ENCODE results near the gene TDP1. TPM values are rescaled to one million over a fixed set of nuclear protein-coding genes. Genes with fewer than 3 reads are reported as not detected.

The TDP1 gene
- total RNA-seq, 1 donor from 2014 or later: 6.5 TPM

GRCh38 chr14:89926694-89927093 is 29.0 kb upstream of the TDP1 start:
- TF ChIP-seq CTCF (IDR thresholded peaks at IDR 0.05): no peak
- Histone ChIP-seq H3K4me3 (no peak overlapping the region), H3K27ac (no peak overlapping the region), H3K9me3 (no peaks in the 10 kb centered on the region), H3K27me3 (no peaks in the 10 kb centered on the region), H3K36me3 (no peaks in the 10 kb centered on the region), H3K4me1 (no peaks in the 10 kb centered on the region)
- ATAC-seq: no peak
- intact Hi-C loops (cut with DNase I): no loop called here
- no peak for DNase-seq

GRCh38 chr14:89927186-89927865 is 28.4 kb upstream of the TDP1 start:
- no peak for TF ChIP-seq CTCF (IDR thresholded peaks at IDR 0.05)
- H3K36me3 ChIP-seq: no peaks in the 10 kb centered on the region
- no peak overlapping the region for H3K4me3 ChIP-seq
- H3K9me3 ChIP-seq: no peaks in the 10 kb centered on the region
- DNase-seq (no peak), ATAC-seq (no peak)
- intact Hi-C loops (cut with DNase I): no loop called here
- H3K4me1 ChIP-seq: no peaks in the 10 kb centered on the region
- no peaks in the 10 kb centered on the region for H3K27me3 ChIP-seq
- no peak overlapping the region for H3K27ac ChIP-seq

GRCh38 chr14:89933002-89933401 is 22.7 kb upstream of the TDP1 start:
- H3K27me3 ChIP-seq: no peaks in the 10 kb centered on the region
- no peaks in the 10 kb centered on the region for H3K36me3 ChIP-seq
- no peaks in the 10 kb centered on the region for H3K9me3 ChIP-seq
- no peak for DNase-seq
- no peak overlapping the region for H3K27ac ChIP-seq
- intact Hi-C loops (cut with DNase I): no loop called here
- no peak for ATAC-seq
- no peak overlapping the region for H3K4me3 ChIP-seq
- H3K4me1 ChIP-seq: no peaks in the 10 kb centered on the region
- no peak for TF ChIP-seq CTCF (IDR thresholded peaks at IDR 0.05)

GRCh38 chr14:89936654-89937185 is 19.0 kb upstream of the TDP1 start:
- no peaks in the 10 kb centered on the region for H3K36me3 ChIP-seq
- intact Hi-C loops (cut with DNase I): no loop called here
- ATAC-seq (no peak), DNase-seq (no peak)
- no peaks in the 10 kb centered on the region for H3K27me3 ChIP-seq
- TF ChIP-seq CTCF (IDR thresholded peaks at IDR 0.05): no peak
- H3K27ac ChIP-seq: no peak overlapping the region
- H3K4me3 ChIP-seq: no peak overlapping the region
- H3K9me3 ChIP-seq: no peaks in the 10 kb centered on the region
- no peaks in the 10 kb centered on the region for H3K4me1 ChIP-seq

GRCh38 chr14:89941830-89942377 is 13.8 kb upstream of the TDP1 start:
- Histone ChIP-seq H3K4me3 (no peak overlapping the region), H3K36me3 (no peaks in the 10 kb centered on the region), H3K9me3 (no peaks in the 10 kb centered on the region), H3K27me3 (no peaks in the 10 kb centered on the region), H3K27ac (no peak overlapping the region), H3K4me1 (no peaks in the 10 kb centered on the region)
- ATAC-seq: no peak
- no peak for TF ChIP-seq CTCF (IDR thresholded peaks at IDR 0.05)
- no peak for DNase-seq
- intact Hi-C loops (cut with DNase I): no loop called here
